Cardiac fibroblast (primary cell): Measurements from ENCODE around the gene MGMT.

Experiments used
- DNase-seq, 2 donors: peaks; one replicate each; pipeline versions ENCODE4 v3.0.0 to v3.0.0-alpha.2; 2010; ENCODE audit warnings: low read depth in 2 of 2
- H3K4me3 ChIP-seq, 2 donors: replicated peaks in 1 of 2; 1 replicate in 1 of 2; 2 replicates in 1 of 2; pipeline ENCODE4 v1.5.1; 2011; ENCODE audit warnings: low read depth in 2 of 2, low read length in 2 of 2, mild to moderate bottlenecking in 2 of 2, moderate library complexity in 1 of 2
- TF ChIP-seq, protein P1 (sequence below): IDR thresholded peaks from one replicate; pipeline ENCODE4 v1.5.1; 2011; ENCODE audit warnings: low read depth, mild to moderate bottlenecking, low read length, inconsistent platforms

The MGMT gene

GRCh38 chr10:129767751-129768150, 300.7 kb downstream of the MGMT start:
- TF ChIP-seq, protein P1, sequence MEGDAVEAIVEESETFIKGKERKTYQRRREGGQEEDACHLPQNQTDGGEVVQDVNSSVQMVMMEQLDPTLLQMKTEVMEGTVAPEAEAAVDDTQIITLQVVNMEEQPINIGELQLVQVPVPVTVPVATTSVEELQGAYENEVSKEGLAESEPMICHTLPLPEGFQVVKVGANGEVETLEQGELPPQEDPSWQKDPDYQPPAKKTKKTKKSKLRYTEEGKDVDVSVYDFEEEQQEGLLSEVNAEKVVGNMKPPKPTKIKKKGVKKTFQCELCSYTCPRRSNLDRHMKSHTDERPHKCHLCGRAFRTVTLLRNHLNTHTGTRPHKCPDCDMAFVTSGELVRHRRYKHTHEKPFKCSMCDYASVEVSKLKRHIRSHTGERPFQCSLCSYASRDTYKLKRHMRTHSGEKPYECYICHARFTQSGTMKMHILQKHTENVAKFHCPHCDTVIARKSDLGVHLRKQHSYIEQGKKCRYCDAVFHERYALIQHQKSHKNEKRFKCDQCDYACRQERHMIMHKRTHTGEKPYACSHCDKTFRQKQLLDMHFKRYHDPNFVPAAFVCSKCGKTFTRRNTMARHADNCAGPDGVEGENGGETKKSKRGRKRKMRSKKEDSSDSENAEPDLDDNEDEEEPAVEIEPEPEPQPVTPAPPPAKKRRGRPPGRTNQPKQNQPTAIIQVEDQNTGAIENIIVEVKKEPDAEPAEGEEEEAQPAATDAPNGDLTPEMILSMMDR: no peak
- no peak for DNase-seq
- H3K4me3 ChIP-seq: no peak overlapping the region

GRCh38 chr10:129768437-129769355, 301.7 kb downstream of the MGMT start:
- DNase-seq: no peak
- H3K4me3 ChIP-seq: no peak overlapping the region
- TF ChIP-seq, protein P1: no peak

DNA sequence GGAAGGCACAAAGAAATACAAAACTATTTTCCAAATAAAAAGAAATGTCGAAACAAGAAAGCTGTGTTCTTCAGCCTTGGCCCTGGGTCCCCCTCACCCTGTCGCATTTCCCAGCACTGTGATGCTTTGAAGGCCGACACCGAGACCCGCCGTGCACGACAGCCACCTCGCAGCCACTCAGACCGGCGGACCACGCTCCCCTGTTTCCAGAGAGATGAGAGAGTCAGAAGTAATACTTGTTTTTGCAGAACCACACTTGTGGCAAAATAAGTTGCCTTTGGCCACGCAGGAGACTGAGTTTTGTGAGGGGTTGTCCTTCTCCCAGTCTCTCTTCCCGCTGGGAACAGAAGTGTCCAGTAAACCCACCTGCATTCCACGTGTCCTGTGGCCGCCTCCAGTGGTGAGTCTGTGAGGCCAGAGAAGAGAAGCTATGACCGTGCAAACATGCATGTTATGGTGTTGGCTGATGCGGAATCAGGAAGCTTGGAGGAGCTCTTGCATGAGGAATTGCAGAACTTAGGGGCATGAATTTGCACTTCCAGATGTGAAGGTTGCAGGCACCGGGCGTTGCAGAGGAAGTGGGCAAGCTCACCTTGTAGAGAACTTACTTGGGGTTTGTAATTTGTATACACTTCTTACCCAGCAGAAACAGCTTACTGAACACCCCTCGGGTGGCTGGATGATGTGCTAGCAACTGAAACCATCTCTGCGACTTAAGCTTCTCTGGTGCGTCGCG, 302.5 kb downstream of the MGMT start:
- TF ChIP-seq, protein P1: no peak
- H3K4me3 ChIP-seq: no peak overlapping the region
- DNase-seq: no peak

GRCh38 chr10:129770286-129770685, 303.2 kb downstream of the MGMT start:
- DNase-seq: no peak
- TF ChIP-seq, protein P1: no peak
- H3K4me3 ChIP-seq: no peak overlapping the region

DNA sequence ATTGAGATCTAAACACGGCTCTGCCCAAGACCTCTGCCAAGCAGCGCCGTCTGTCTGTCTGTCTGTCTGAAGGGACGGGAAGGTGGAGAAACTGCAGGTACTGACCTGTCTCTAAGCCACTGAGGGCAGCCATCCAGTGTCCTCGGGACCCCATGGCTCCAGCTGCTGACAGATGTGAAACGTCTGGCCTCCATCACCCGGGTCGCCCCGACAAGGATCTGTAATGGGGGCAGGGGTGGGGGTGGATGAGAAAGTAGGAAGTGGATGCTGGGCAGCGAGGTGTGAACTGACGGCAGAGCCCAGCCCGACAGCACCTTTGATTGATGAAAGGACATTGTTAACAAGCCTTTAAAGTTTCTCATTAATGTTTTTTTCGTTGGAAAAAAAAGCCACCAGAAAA, 304.0 kb downstream of the MGMT start:
- no peak overlapping the region for H3K4me3 ChIP-seq
- TF ChIP-seq, protein P1: no peak
- no peak for DNase-seq

GRCh38 chr10:129771576-129771975, 304.5 kb downstream of the MGMT start:
- TF ChIP-seq, protein P1: no peak
- no peak for DNase-seq

More at GRCh38 chr10:129771576-129771975, 304.5 kb downstream of the MGMT start:
- no peak overlapping the region for H3K4me3 ChIP-seq
